Suprapubic skin (tissue), 4 donors: ENCODE data around the gene RELN. TPM values are rescaled to one million over a fixed set of nuclear protein-coding genes. Genes with fewer than 3 reads are reported as not detected.

Experiments used
- DNase-seq, 2 donors: peaks; one replicate each; pipeline ENCODE4 v3.0.0-alpha.2; 2019; ENCODE audit warnings: low spot score in 2 of 2
- H3K27ac ChIP-seq: fragments of 200-600 bp; sonication (generic); one replicate; pipeline ENCODE4 v1.5.1; 2019
- H3K27me3 ChIP-seq: fragments of 200-600 bp; sonication (generic); one replicate; pipeline ENCODE4 v1.5.1; 2019
- H3K36me3 ChIP-seq: fragments of 200-600 bp; sonication (generic); one replicate; pipeline ENCODE4 v1.5.1; 2019
- H3K4me1 ChIP-seq: fragments of 200-600 bp; sonication (generic); one replicate; pipeline ENCODE4 v1.5.1; 2019
- H3K4me3 ChIP-seq: fragments of 200-600 bp; sonication (generic); one replicate; pipeline ENCODE4 v1.5.1; 2019; ENCODE audit warnings: mild to moderate bottlenecking
- H3K9me3 ChIP-seq: fragments of 200-600 bp; sonication (generic); one replicate; pipeline ENCODE4 v1.5.1; 2019
- CTCF ChIP-seq, 2 donors: fragments of 200-600 bp in 1 of 2; fragments of 450-650 bp in 1 of 2; sonication (generic) in 1 of 2; IDR thresholded peaks; one replicate each; pipeline ENCODE4 v1.5.1; 2016 to 2019; ENCODE audit warnings: antibody characterized with exemption in 2 of 2, mild to moderate bottlenecking in 1 of 2, moderate library complexity in 1 of 2
- EP300 ChIP-seq: sonication (generic); formaldehyde crosslinking; IDR thresholded peaks from one replicate; pipeline ENCODE4 v1.6.1; 2017; ENCODE audit warnings: antibody characterized with exemption
- POLR2A ChIP-seq, 2 donors: fragments of 450-650 bp; IDR thresholded peaks; one replicate each; pipeline ENCODE4 v1.6.1; 2017; ENCODE audit warnings: antibody characterized with exemption in 2 of 2, mild to moderate bottlenecking in 2 of 2, moderate library complexity in 2 of 2
- POLR2AphosphoS5 ChIP-seq, 3 donors: sonication (generic); formaldehyde crosslinking; IDR thresholded peaks; one replicate each; pipeline ENCODE4 v1.6.1; 2017; ENCODE audit warnings: antibody characterized with exemption in 3 of 3
- WGBS: methylation state at CpG from one replicate; pipeline ENCODE4 v1.1.5; 2018; 5-methylcytosine and 5-hydroxymethylcytosine counted together
- total RNA-seq, 4 donors: library from RNA; depleted of rRNA; stranded (reverse); fragments of >200 nt; gene quantifications; one replicate each; pipeline ENCODE4 v1.1.0, GENCODE V29; 2016

Gene RELN
- total RNA-seq, 4 donors from 2014 or later = 0.72 to 1.8 (median 1.3) TPM

- no peaks in the 10 kb centered on the region for H3K9me3 ChIP-seq
- H3K36me3 ChIP-seq = no peaks in the 10 kb centered on the region
- DNase-seq = no peak
- H3K4me1 ChIP-seq = no peaks in the 10 kb centered on the region
- WGBS = 64% methylated on average over 2 of the region's 2 CpGs
- H3K27me3 ChIP-seq = no peaks in the 10 kb centered on the region
- H3K4me3 ChIP-seq = no peak overlapping the region
- no peak overlapping the region for H3K27ac ChIP-seq
- TF ChIP-seq POLR2A (IDR thresholded peaks at IDR 0.05) (no peak), CTCF (IDR thresholded peaks at IDR 0.05) (no peak), POLR2AphosphoS5 (IDR thresholded peaks at IDR 0.05) (no peak), EP300 (no peak)
Observed at GRCh38 chr7:104017001-104017400, 27.5 kb upstream of the RELN start.

- no peak overlapping the region for H3K4me3 ChIP-seq
- no peaks in the 10 kb centered on the region for H3K36me3 ChIP-seq
- no peaks in the 10 kb centered on the region for H3K27me3 ChIP-seq
- no peaks in the 10 kb centered on the region for H3K9me3 ChIP-seq
- WGBS = 0% methylated on average over 1 of the region's 1 CpG
- H3K4me1 ChIP-seq = no peaks in the 10 kb centered on the region
- TF ChIP-seq EP300 = no peak
- TF ChIP-seq CTCF (IDR thresholded peaks at IDR 0.05) = no peak
- no peak for TF ChIP-seq POLR2A (IDR thresholded peaks at IDR 0.05)
- TF ChIP-seq POLR2AphosphoS5 (IDR thresholded peaks at IDR 0.05) = no peak
- no peak for DNase-seq
- no peak overlapping the region for H3K27ac ChIP-seq
Observed at GRCh38 chr7:104012835-104013234, 23.4 kb upstream of the RELN start.

GRCh38 chr7:104011829-104012228, 22.4 kb upstream of the RELN start:
- no peaks in the 10 kb centered on the region for H3K36me3 ChIP-seq
- DNase-seq = no peak
- H3K4me3 ChIP-seq = no peak overlapping the region
- H3K27me3 ChIP-seq = no peaks in the 10 kb centered on the region
- no peak for TF ChIP-seq POLR2AphosphoS5 (IDR thresholded peaks at IDR 0.05)
- no peaks in the 10 kb centered on the region for H3K9me3 ChIP-seq
- WGBS = 90% methylated on average over 2 of the region's 2 CpGs
- H3K27ac ChIP-seq = no peak overlapping the region
- H3K4me1 ChIP-seq = no peaks in the 10 kb centered on the region

- Histone ChIP-seq H3K9me3 (no peaks in the 10 kb centered on the region), H3K4me3 (no peak overlapping the region), H3K27me3 (no peaks in the 10 kb centered on the region), H3K36me3 (no peaks in the 10 kb centered on the region), H3K4me1 (no peaks in the 10 kb centered on the region), H3K27ac (no peak overlapping the region)
- TF ChIP-seq EP300 = no peak
- no peak for TF ChIP-seq CTCF (IDR thresholded peaks at IDR 0.05)
- no peak for TF ChIP-seq POLR2A (IDR thresholded peaks at IDR 0.05)
- TF ChIP-seq POLR2AphosphoS5 (IDR thresholded peaks at IDR 0.05) = no peak
- no peak for DNase-seq
- WGBS = 75% methylated on average over 5 of the region's 5 CpGs
Observed at GRCh38 chr7:104010052-104010909, 20.8 kb upstream of the RELN start.

GRCh38 chr7:104008107-104008506, 18.6 kb upstream of the RELN start:
- H3K4me3 ChIP-seq = no peak overlapping the region
- WGBS = 80% methylated on average over 4 of the region's 4 CpGs
- no peak for DNase-seq
- no peaks in the 10 kb centered on the region for H3K4me1 ChIP-seq
- H3K27ac ChIP-seq = no peak overlapping the region
- H3K27me3 ChIP-seq = no peaks in the 10 kb centered on the region
- H3K9me3 ChIP-seq = no peaks in the 10 kb centered on the region
- no peaks in the 10 kb centered on the region for H3K36me3 ChIP-seq
- TF ChIP-seq EP300 (no peak), POLR2A (IDR thresholded peaks at IDR 0.05) (no peak), CTCF (IDR thresholded peaks at IDR 0.05) (no peak), POLR2AphosphoS5 (IDR thresholded peaks at IDR 0.05) (no peak)
